Stimulated activated CD8-positive, alpha-beta memory T cell treated with anti-CD3 and anti-CD28 coated beads, Interleukin-12 subunit alpha, Interleukin-12 subunit beta, amount 100 ng/mL, for 24 hours (primary cell): Measurements from ENCODE around the gene TGFBR1.

Source experiments
- DNase-seq: peaks from one replicate; pipeline ENCODE4 v3.0.0-alpha.2; 2020; ENCODE audit errors: extremely low read depth

Gene TGFBR1

GRCh38 chr9:99107421-99107820, 2.5 kb downstream of the TGFBR1 start:
- no peak for DNase-seq

GRCh38 chr9:99108131-99108530, 3.2 kb downstream of the TGFBR1 start:
- no peak for DNase-seq

DNA sequence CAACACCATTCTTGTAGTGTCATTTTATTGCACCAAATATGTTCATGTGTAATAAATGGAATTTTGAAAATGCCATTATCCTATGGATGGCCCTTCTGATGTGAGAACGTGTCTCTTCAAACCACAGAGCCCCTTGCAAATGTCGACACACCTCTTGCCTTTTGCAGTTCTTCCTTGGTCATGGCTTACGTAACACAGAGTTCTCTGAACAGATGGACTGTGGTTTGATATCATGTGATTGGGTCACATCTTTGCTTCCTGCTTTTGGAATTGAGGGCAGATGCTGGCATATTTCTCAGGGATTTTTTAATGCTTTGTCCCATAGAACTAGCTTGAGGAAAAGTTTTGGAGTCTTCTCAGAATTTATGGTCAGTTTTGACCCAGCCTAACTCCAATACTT, 4.6 kb downstream of the TGFBR1 start:
- DNase-seq = no peak

GRCh38 chr9:99112750-99113413, 8.0 kb downstream of the TGFBR1 start:
- no peak for DNase-seq

DNA sequence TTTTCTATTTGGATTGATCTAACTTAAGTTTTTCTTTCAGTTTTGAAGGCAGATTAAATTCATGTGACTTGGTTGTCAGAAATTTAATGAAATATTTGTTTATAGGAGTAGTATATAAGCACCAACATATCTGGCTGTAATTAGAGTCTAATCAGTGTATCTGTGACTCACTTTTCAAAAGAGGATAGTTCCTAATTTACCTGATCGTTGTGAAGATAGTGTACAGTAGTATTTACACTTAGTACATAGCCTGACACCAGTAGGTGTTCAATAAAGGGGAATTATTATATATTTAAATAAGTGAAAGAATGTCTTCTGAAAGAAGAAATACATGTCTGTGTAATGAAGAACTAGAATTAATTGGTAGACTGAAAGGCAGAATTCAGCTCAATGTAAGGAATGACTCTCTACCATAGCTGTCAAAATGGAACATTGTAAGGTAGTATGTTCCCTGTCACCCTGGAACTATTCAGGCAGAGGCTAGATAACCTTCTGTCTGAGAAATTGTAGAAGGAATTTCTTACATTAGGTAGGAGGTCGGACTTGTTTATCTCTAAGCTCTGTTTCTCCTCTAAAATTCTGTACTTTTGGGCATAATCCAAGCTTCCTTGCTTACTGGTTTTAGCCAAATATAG, 8.6 kb downstream of the TGFBR1 start:
- DNase-seq = no peak

DNA sequence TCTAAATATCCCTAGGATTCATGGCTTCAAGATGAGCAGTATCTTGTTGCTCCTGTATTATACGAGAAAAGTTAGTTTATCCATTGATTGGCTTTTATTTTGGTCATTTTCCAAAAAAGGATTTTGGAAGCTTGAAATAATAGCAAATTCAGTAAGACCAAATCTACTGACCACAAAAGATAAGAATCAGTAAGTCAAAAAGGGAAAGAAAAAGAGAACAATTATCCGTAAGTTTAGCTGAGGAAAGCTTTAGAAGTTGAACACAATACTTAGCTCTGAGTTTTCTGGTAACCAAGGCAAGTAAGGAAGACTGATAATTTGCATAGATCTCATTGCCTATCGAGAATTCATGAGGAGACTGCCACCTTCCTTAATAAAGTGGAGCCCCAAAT, 9.1 kb downstream of the TGFBR1 start:
- no peak for DNase-seq

DNA sequence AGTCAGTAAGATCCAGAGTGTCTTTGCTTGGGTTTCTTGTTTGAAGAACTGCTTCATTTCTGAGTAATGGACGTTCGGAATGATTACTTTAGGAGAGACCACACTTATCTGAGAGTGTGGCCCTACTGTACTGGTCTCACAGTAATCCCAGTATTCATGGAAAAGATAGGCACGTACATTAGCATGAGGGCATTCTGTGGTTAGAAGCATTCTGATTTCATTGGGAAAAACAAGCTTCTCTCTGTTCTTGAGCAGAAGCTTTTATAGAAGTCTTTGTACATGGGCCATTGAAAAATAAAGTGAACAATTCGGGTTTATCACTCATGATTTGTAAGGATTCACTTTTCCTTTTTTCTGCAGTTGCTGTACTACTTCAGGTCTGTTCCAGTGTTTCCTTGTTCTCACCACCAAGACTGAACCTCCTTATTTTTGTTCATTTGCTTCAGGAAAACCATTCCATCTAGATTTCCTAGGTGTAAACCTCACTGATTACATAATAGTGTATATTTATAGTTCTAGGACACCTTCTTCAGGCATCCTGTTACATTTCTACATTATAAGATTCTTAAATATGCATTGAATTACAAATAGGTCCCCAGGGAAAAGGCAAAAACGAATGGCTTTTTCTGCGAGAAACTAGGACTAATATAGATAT, 10.1 kb downstream of the TGFBR1 start:
- no peak for DNase-seq

- DNase-seq = no peak
Observed at GRCh38 chr9:99116003-99116411, 11.1 kb downstream of the TGFBR1 start.

DNA sequence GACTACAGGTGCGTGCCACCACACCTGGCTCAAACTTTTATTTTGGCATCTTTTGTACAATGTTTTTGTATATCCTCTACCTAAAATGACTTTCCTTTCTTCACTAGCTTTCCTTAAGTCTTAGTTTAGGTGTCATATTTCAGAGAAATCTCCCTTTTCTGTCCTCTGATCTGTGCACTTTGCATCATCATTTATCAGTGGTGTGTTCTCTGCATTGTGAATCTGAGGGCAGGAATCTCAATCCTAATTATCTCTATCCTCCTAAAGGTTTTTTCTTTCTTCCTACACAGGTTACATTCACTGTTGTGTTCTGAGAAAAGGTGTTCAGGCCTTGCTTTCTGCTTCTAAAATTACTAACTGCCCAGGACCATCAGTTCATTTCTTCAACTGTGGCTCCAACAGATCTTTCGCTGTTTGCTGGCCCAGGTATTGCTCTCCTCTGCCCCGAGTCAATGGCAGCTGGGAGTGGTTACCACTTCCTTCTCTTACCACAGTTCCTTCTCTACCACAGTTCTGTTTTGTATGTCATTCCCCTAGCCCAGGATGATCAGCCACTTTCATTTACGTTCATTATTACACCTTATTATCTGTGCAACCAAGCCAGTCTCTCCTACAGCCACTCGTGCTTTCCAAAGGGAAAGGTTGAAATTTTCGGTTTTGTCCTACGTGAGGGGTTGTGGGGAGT, 14.0 kb downstream of the TGFBR1 start:
- DNase-seq = no peak

- DNase-seq = no peak
Observed at GRCh38 chr9:99119976-99120655, 15.2 kb downstream of the TGFBR1 start.

- DNase-seq = no peak
Observed at GRCh38 chr9:99121604-99122003, 16.7 kb downstream of the TGFBR1 start.

GRCh38 chr9:99124534-99125255, 19.8 kb downstream of the TGFBR1 start:
- DNase-seq = no peak

- no peak for DNase-seq
Observed at GRCh38 chr9:99125446-99125845, 20.5 kb downstream of the TGFBR1 start.

DNA sequence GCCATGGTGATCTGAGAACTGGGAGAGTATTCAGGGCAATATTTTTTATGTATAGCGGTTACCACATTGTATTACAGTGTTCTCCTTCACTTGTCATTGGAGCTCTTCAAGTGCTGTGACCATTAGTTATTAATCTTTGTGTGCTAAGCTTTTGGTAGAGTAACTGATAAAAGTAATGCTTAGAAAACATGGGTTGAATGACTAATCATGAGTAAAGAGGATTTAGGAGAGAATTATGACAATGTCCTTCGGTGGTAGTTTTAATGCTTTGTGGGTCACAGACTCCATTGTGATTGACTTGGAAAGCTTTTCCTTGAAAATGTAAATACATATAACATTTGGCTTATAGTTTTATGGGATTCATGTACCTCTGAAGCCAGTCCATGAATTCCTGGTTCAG, 21.4 kb downstream of the TGFBR1 start:
- DNase-seq = no peak

- no peak for DNase-seq
Observed at GRCh38 chr9:99127356-99128132, 22.6 kb downstream of the TGFBR1 start.

- no peak for DNase-seq
Observed at GRCh38 chr9:99128133-99128406, 23.2 kb downstream of the TGFBR1 start.

- DNase-seq = no peak
Observed at GRCh38 chr9:99129091-99129490, 24.2 kb downstream of the TGFBR1 start.

GRCh38 chr9:99130069-99130468, 25.2 kb downstream of the TGFBR1 start:
- no peak for DNase-seq

DNA sequence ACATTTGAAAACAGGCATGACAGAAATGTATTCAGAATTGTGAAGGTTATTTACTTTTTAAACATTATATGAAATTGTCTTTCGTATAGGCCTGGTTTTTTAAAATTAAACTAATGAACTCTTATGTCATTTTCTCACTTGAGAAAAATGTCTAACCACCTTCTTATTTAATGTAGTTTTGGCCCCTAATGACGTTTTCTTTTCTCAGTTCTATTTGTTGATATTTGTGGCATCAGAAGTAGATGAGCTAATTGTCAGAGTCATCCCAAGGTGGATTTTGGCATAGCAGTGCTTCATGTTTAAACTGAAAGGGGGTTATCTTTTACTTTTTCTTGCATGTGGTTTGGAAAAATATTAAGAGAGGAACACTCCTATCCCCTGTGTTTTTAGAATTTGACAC, 28.2 kb downstream of the TGFBR1 start:
- DNase-seq = no peak

GRCh38 chr9:99134893-99135341, 30.0 kb downstream of the TGFBR1 start:
- no peak for DNase-seq

- no peak for DNase-seq
Observed at GRCh38 chr9:99135456-99135855, 30.5 kb downstream of the TGFBR1 start.
